Measurements from ENCODE around the gene SLC6A12. TPM values are rescaled to one million over a fixed set of nuclear protein-coding genes. Genes with fewer than 3 reads are reported as not detected.

SLC6A12 gene
- total RNA-seq, 1 donor, result not detected

DNA sequence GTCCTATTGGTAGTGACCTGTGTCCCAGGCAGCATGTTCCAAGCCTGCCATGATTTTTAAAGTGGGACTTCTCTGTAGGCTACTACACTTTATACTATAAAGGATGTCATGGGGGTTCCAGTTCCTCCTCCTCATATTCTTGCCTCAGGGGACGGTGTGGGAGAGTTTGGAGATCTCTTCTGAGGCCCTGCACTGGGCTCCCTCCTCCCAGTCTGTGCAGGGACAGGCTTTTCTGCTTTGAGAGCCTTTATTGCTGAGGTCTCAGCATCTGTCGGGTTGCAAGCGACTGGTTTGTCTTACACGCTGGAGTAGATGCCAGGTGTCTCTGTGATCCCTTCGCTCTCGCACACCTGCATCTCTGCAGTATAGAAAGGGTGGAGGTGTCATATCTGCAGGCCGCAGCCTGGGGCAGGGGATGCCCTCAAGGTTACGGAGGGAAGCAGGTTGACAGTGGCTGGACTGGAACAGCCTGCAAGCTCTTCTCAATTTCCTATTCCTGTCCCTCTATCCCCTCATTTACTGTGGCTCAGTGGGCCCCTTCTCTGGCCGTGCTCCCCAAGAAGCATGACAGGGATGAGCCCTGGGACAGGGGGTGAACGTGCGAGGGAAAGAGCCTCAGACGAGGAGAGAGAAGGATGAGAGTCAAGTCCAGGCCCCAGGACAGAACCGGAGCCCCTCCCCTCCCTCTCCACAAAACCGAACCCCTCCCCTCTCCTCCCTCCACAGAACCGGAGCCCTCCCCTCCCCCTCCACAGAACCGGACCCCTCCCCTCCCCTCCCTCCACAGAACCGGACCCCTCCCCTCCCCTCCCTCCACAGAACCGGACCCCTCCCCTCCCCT lies 51.3 kb downstream of the SLC6A12 start:
- TF ChIP-seq, protein P1, sequence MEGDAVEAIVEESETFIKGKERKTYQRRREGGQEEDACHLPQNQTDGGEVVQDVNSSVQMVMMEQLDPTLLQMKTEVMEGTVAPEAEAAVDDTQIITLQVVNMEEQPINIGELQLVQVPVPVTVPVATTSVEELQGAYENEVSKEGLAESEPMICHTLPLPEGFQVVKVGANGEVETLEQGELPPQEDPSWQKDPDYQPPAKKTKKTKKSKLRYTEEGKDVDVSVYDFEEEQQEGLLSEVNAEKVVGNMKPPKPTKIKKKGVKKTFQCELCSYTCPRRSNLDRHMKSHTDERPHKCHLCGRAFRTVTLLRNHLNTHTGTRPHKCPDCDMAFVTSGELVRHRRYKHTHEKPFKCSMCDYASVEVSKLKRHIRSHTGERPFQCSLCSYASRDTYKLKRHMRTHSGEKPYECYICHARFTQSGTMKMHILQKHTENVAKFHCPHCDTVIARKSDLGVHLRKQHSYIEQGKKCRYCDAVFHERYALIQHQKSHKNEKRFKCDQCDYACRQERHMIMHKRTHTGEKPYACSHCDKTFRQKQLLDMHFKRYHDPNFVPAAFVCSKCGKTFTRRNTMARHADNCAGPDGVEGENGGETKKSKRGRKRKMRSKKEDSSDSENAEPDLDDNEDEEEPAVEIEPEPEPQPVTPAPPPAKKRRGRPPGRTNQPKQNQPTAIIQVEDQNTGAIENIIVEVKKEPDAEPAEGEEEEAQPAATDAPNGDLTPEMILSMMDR (IDR thresholded peaks at IDR 0.05; ENCODE audit: insufficient read depth, low read depth, low read length), result no peak
- DNase-seq (ENCODE audit: low read depth), result no peak
- no peak overlapping the region for H3K4me3 ChIP-seq (ENCODE audit: low read depth, low read length)

DNA sequence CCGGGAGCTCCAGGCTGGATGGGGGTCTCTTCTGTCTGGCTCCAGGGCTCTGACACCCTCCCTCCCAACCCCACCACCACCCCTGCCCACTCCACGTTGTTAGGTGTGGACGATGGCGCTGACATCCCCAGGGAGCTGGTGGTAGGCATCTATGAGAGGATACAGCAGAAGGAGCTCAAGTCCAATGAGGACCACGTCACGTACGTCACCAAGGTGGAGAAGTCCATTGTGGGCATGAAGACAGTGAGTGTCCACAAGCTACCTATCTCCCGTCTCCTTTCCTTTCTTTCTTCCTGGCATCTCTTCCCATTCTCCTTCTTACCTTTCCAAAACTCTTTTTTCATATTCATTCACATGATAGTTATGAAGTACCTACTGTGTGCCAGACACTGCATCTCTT lies 52.1 kb downstream of the SLC6A12 start:
- H3K4me3 ChIP-seq (ENCODE audit: low read depth, low read length), result no peak overlapping the region
- TF ChIP-seq, protein P1 (IDR thresholded peaks at IDR 0.05; ENCODE audit: insufficient read depth, low read depth, low read length), result no peak
- DNase-seq (ENCODE audit: low read depth), result no peak

DNA sequence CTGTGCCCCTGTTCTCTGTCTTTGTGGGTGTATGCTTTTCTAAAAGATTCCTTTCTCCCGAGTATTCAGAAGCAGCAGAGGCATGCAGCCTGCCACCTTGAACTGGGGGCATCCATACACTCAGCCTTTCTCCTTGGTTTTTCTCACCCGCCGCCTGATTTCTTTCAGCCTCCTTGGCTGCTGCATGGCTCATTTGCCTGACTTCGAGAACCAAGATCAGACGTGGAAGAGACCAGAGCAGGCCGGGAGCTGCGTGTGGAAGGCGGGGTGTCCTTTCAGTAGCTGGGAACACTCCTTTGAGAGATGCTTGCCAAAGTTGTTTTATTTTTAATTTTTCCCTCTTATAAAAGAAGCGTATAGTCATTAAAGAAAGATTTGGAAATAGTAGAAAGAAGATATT lies 53.1 kb downstream of the SLC6A12 start:
- TF ChIP-seq, protein P1 (IDR thresholded peaks at IDR 0.05; ENCODE audit: insufficient read depth, low read depth, low read length), result no peak
- no peak overlapping the region for H3K4me3 ChIP-seq (ENCODE audit: low read depth, low read length)
- no peak for DNase-seq (ENCODE audit: low read depth)

DNA sequence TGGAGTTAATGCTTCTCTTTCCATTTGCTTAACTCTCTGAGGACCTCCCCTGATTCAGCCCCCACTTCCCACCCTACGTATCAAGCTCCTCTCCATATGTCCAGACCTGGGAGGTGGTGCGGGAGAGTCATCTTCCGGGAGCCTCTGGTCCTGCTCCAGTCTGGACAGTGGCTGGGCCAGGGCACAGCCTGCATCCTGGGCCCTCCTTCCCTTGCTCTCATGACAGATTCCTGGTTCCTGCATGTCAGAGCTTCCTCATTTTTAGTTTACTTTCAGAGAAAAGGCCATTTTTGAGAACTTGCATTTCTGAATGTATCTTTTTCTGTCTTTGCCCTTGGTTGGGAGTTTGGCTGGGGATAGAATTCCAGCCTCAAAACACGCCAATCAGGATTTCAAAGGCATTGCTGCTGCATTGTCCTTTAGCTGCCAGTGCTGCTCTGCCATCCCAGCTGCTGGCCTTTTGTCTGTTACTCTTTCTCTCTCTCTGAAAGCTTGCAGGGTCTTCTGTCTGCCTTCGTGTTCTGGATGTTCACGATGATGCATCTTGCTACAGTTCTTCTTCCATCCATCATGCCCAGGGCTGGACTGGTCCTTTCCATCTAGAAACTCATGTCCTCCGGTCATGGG lies 54.7 kb downstream of the SLC6A12 start:
- TF ChIP-seq, protein P1 (IDR thresholded peaks at IDR 0.05; ENCODE audit: insufficient read depth, low read depth, low read length), result no peak
- no peak for DNase-seq (ENCODE audit: low read depth)
- H3K4me3 ChIP-seq (ENCODE audit: low read depth, low read length), result no peak overlapping the region

DNA sequence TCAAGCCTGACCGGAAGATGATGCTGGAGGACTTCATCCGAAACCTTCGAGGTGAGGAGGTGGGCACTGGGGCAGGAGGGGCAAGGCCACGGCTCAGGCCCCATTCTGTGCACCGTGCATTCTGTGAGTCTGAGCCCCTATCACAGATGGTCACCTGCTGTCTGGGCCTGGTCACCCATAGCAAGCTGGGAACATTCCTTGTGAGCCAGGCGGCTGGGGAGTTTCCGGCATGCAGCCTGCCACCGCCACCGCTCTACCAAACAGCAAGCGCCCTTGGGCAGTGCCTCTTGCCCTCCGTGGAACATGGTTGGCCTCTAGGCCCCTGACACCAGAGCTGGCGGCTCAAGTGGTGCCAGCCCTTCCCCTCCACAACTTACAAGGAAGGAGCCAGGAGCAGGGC lies 56.3 kb downstream of the SLC6A12 start:
- no peak for DNase-seq (ENCODE audit: low read depth)
- TF ChIP-seq, protein P1 (IDR thresholded peaks at IDR 0.05; ENCODE audit: insufficient read depth, low read depth, low read length), result no peak
- no peak overlapping the region for H3K4me3 ChIP-seq (ENCODE audit: low read depth, low read length)

DNA sequence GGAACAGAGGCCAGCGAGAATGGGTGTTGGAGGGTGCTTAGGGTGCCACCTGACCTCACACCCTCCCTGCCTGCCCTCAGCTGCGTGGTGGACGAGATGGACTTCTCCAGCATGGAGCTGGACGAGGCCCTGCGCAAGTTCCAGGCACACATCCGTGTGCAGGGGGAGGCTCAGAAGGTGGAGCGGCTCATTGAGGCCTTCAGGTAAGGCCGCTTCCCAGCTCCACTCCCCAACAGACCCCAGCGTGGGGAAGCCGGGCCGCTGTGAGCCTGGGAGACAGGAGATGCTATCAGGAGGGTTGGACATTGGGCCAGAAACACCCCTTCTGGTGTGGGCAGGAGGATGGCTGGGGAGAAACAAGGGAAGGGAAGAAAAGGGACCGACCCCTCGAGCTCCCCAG lies 57.0 kb downstream of the SLC6A12 start:
- no peak for DNase-seq (ENCODE audit: low read depth)
- H3K4me3 ChIP-seq (ENCODE audit: low read depth, low read length), result no peak overlapping the region
- TF ChIP-seq, protein P1 (IDR thresholded peaks at IDR 0.05; ENCODE audit: insufficient read depth, low read depth, low read length), result no peak

All from fibroblast of villous mesenchyme (primary cell).